K562 (cell line): Measurements from ENCODE around the gene ATP2A3. TPM values are rescaled to one million over a fixed set of nuclear protein-coding genes. Genes with fewer than 3 reads are reported as not detected.
A peak's percentile ranks its signal among the peaks of the same experiment; 100 is the strongest.

Experiments used
- CEBPG ChIP-seq, 3 experiments: fragments of 200-800 bp in 1 of 3; sonication (Bioruptor generic) in 1 of 3; sonication (generic) in 1 of 3; formaldehyde crosslinking in 1 of 3; IDR thresholded peaks in 2 of 3; conservative IDR thresholded peaks in 1 of 3; 2 replicates each; pipeline versions ENCODE4 v1.6.1 to v1.8.0; 2016 to 2022; ENCODE audit warnings: missing compliant biosample characterization in 2 of 3, missing genetic modification characterization in 2 of 3, mild to moderate bottlenecking in 1 of 3, missing genetic modification reagents in 1 of 3
- E2F6 ChIP-seq, 2 experiments: IDR thresholded peaks; 2 replicates each; pipeline ENCODE4 v1.6.1; 2011; ENCODE audit warnings: borderline replicate concordance in 1 of 2, control low read depth in 1 of 2, low read depth in 1 of 2, low read length in 1 of 2, mild to moderate bottlenecking in 1 of 2, mixed read lengths in 1 of 2, moderate library complexity in 1 of 2; ENCODE audit not compliant: insufficient read depth in 1 of 2, insufficient read length in 1 of 2, poor library complexity in 1 of 2, severe bottlenecking in 1 of 2; ENCODE audit errors: extremely low read depth in 1 of 2
- ETS1 ChIP-seq: conservative IDR thresholded peaks from 2 replicates; pipeline ENCODE4 v1.6.1; 2011; ENCODE audit warnings: low read depth, mild to moderate bottlenecking, low read length; ENCODE audit not compliant: control insufficient read depth
- ETV1 ChIP-seq: fragments of 450-650 bp; conservative IDR thresholded peaks from 2 replicates; pipeline ENCODE4 v1.6.1; 2016; ENCODE audit warnings: missing genetic modification characterization, control low read depth, low read depth, missing compliant biosample characterization
- HDAC1 ChIP-seq, 2 experiments: fragments of 450-650 bp; IDR thresholded peaks; 2 replicates each; pipeline ENCODE4 v1.6.1; 2016 to 2017; ENCODE audit warnings: inconsistent platforms in 1 of 2, mild to moderate bottlenecking in 1 of 2, moderate library complexity in 1 of 2
- LCOR ChIP-seq: sonication (generic); formaldehyde crosslinking; IDR thresholded peaks from 2 replicates; pipeline ENCODE4 v1.8.0; 2022; ENCODE audit warnings: mild to moderate bottlenecking, missing genetic modification reagents
- NCOA4 ChIP-seq: fragments of 450-650 bp; IDR thresholded peaks from 2 replicates; pipeline ENCODE4 v1.6.1; 2018; ENCODE audit warnings: mild to moderate bottlenecking; ENCODE audit not compliant: partially characterized antibody
- NR4A1 ChIP-seq, 2 experiments: fragments of 250-450 bp in 1 of 2; fragments of 450-650 bp in 1 of 2; sonication (Bioruptor Pico) in 1 of 2; IDR thresholded peaks; 2 replicates each; pipeline versions ENCODE4 v1.4.0 to v1.6.1; 2016 to 2020; ENCODE audit warnings: mild to moderate bottlenecking in 2 of 2, missing compliant biosample characterization in 1 of 2, missing genetic modification characterization in 1 of 2, moderate library complexity in 1 of 2
- RNF2 ChIP-seq: sonication (generic); IDR thresholded peaks from 2 replicates; pipeline ENCODE4 v1.6.1; 2016
- SMAD1 ChIP-seq: fragments of 150-350 bp; IDR thresholded peaks from 2 replicates; pipeline ENCODE4 v1.6.1; 2014; ENCODE audit warnings: low read length, low read depth; ENCODE audit not compliant: partially characterized antibody
- SMARCA4 ChIP-seq: fragments of 450-650 bp; IDR thresholded peaks from 2 replicates; pipeline ENCODE4 v1.6.1; 2016
- TEAD1 ChIP-seq, 2 experiments: fragments of 450-650 bp in 1 of 2; sonication (generic) in 1 of 2; formaldehyde crosslinking; IDR thresholded peaks; 2 replicates each; pipeline versions ENCODE4 v1.4.0 to v1.8.0; 2020 to 2022; ENCODE audit warnings: mild to moderate bottlenecking in 2 of 2, missing genetic modification reagents in 1 of 2
- YY1 ChIP-seq, 3 experiments: IDR thresholded peaks; 2 replicates each; pipeline ENCODE4 v1.6.1; 2011; ENCODE audit warnings: low read length in 2 of 3, mild to moderate bottlenecking in 2 of 3, moderate library complexity in 2 of 3, borderline replicate concordance in 1 of 3, control low read depth in 1 of 3, low read depth in 1 of 3; ENCODE audit not compliant: insufficient read depth in 3 of 3, insufficient replicate concordance in 2 of 3, control insufficient read depth in 1 of 3, insufficient read length in 1 of 3; ENCODE audit errors: extremely low read depth in 1 of 3
- ZBTB1 ChIP-seq: sonication (generic); formaldehyde crosslinking; IDR thresholded peaks from 2 replicates; pipeline ENCODE4 v1.8.1; 2023; ENCODE audit warnings: missing genetic modification reagents, low read depth, mild to moderate bottlenecking, borderline replicate concordance
- ZMIZ1 ChIP-seq, 2 experiments: fragments of 150-350 bp in 1 of 2; IDR thresholded peaks; 2 replicates each; pipeline ENCODE4 v1.6.1; 2012 to 2016; ENCODE audit warnings: low read depth in 2 of 2, low read length in 2 of 2, mild to moderate bottlenecking in 1 of 2, moderate library complexity in 1 of 2
- ZNF212 ChIP-seq: fragments of 450-650 bp; formaldehyde crosslinking; IDR thresholded peaks from 2 replicates; pipeline ENCODE4 v1.4.0; 2020; ENCODE audit warnings: mild to moderate bottlenecking
- ZNF253 ChIP-seq: fragments of 250-450 bp; sonication (Bioruptor Pico); conservative IDR thresholded peaks from 2 replicates; pipeline ENCODE4 v1.6.1; 2021; ENCODE audit warnings: mild to moderate bottlenecking
- ZNF589 ChIP-seq: fragments of 200-800 bp; sonication (Bioruptor generic); IDR thresholded peaks from 2 replicates; pipeline ENCODE4 v1.6.1; 2016; ENCODE audit warnings: low read depth, missing genetic modification characterization, missing compliant biosample characterization
- ZNF79 ChIP-seq: fragments of 250-450 bp; sonication (Bioruptor Pico); IDR thresholded peaks from 2 replicates; pipeline ENCODE4 v1.4.0; 2020; ENCODE audit warnings: low read depth, mild to moderate bottlenecking, moderate library complexity
- polyA plus RNA-seq, 8 experiments: library from polyadenylated mRNA; depleted of rRNA in 4 of 8; stranded (reverse) in 5 of 8; unstranded in 3 of 8; fragments of >200 nt; fragmentation: Nextera tagmentation in 2 of 8; fragmentation: Illumina TruSeq in 1 of 8; extraction: Ambion mirVana in 2 of 8; extraction: Trizol in 1 of 8; gene quantifications; 2 replicates each; pipeline versions ENCODE4 v1.2.1 to v1.2.3, GENCODE V29; 2011 to 2014; ENCODE audit warnings: inconsistent platforms in 1 of 8, missing spikeins in 1 of 8
- total RNA-seq, 7 experiments: library from RNA; depleted of rRNA in 6 of 7; stranded (reverse); fragments of >200 nt in 6 of 7; fragmentation: Illumina TruSeq in 2 of 7; extraction: Trizol in 2 of 7; gene quantifications; 2 replicates each; pipeline versions ENCODE4 v1.2.1 to v1.2.3, GENCODE V29; 2011 to 2021; ENCODE audit warnings: low replicate concordance in 1 of 7

ATP2A3 gene
- total and polyA plus RNA-seq, 9 of the 15 experiments (the other 6 are each of a cell fraction or from before 2014, with no cell fraction given) = 0.65 to 103 (median 31.3) TPM

- TF ChIP-seq ZBTB1 (CRISPR knock-in tag) = no peak; the same call in 1 of the 2 replicates
- no peak for TF ChIP-seq ZNF253
- peak; percentile 76 for TF ChIP-seq SMARCA4
- peak; percentile 98 for TF ChIP-seq ETV1 (tag)
- peak in 1 of 2 experiments; percentile 78; a peak in 2 of 4 replicates for TF ChIP-seq ZMIZ1 (IDR thresholded peaks at IDR 0.05; ENCODE audit: low read depth in 2 of 2, low read length in 2 of 2)
- TF ChIP-seq ZNF79 = peak; percentile 37; the same call in 1 of the 2 replicates
- TF ChIP-seq HDAC1 (IDR thresholded peaks at IDR 0.05) = 0 out of 4 replicates have a peak, but pooled peaks of 1 of the 2 experiments have one; percentile 23
- TF ChIP-seq LCOR (CRISPR knock-in tag) = peak; percentile 65
- peak in 2 of 3 experiments; percentile 13 to 23 for TF ChIP-seq YY1 (IDR thresholded peaks at IDR 0.05; ENCODE audit: borderline replicate concordance in 1 of 3, control insufficient read depth in 1 of 3, extremely low read depth in 1 of 3, insufficient read depth in 3 of 3, insufficient read length in 1 of 3, insufficient replicate concordance in 2 of 3, low read depth in 1 of 3, low read length in 2 of 3)
- peak; percentile 77 for TF ChIP-seq ETS1
- no peak for TF ChIP-seq NCOA4
- peak; percentile 99 for TF ChIP-seq RNF2
- peak in 1 of 2 experiments; percentile 63; a peak in 2 of 4 replicates for TF ChIP-seq TEAD1 (CRISPR knock-in tag; IDR thresholded peaks at IDR 0.05)
- peak; percentile 87; the same call in 1 of the 2 replicates for TF ChIP-seq ZNF589 (CRISPR knock-in tag)
- no peak for TF ChIP-seq ZNF212 (CRISPR knock-in tag)
- TF ChIP-seq CEBPG (CRISPR knock-in tag; IDR thresholded peaks at IDR 0.05) = peak; percentile 35; the same call in 1 of the 2 replicates
- TF ChIP-seq CEBPG (tag; conservative IDR thresholded peaks at IDR 0.05 in 1 of 2, IDR thresholded peaks at IDR 0.05 in 1 of 2) = no peak
- TF ChIP-seq E2F6 (IDR thresholded peaks at IDR 0.05; ENCODE audit: borderline replicate concordance in 1 of 2, extremely low read depth in 1 of 2, insufficient read depth in 1 of 2, insufficient read length in 1 of 2, low read depth in 1 of 2, low read length in 1 of 2, poor library complexity in 1 of 2, severe bottlenecking in 1 of 2) = peak; percentile 70 to 81
- peak; percentile 27 for TF ChIP-seq SMAD1
- no peak for TF ChIP-seq NR4A1 (CRISPR knock-in tag; IDR thresholded peaks at IDR 0.05)
- 0 out of 2 replicates have a peak, but pooled peaks have one; percentile 23 for TF ChIP-seq NR4A1 (tag; IDR thresholded peaks at IDR 0.05)
Observed at GRCh38 chr17:3974138-3974687, 10.0 kb upstream of the ATP2A3 start (continued).
